ENCODE data around the gene ELOVL7.
"Not testable (repeated sequence)": the region's sequence is repeated elsewhere in the genome, so short reads cannot be mapped to it uniquely, and the experiment has no call there.

Gene ELOVL7

GRCh38 chr5:60829490-60830266 is 14.4 kb downstream of the ELOVL7 start:
- peak; percentile 11 for DNase-seq

- DNase-seq: no peak
These were observed 16.9 kb downstream of the ELOVL7 start for GRCh38 chr5:60827201-60827600.

GRCh38 chr5:60826653-60827052 is 17.4 kb downstream of the ELOVL7 start:
- no peak for DNase-seq

- no peak for DNase-seq
These were observed 20.5 kb downstream of the ELOVL7 start for GRCh38 chr5:60823574-60823973.

GRCh38 chr5:60822285-60822556 is 21.8 kb downstream of the ELOVL7 start:
- DNase-seq: no peak

DNA sequence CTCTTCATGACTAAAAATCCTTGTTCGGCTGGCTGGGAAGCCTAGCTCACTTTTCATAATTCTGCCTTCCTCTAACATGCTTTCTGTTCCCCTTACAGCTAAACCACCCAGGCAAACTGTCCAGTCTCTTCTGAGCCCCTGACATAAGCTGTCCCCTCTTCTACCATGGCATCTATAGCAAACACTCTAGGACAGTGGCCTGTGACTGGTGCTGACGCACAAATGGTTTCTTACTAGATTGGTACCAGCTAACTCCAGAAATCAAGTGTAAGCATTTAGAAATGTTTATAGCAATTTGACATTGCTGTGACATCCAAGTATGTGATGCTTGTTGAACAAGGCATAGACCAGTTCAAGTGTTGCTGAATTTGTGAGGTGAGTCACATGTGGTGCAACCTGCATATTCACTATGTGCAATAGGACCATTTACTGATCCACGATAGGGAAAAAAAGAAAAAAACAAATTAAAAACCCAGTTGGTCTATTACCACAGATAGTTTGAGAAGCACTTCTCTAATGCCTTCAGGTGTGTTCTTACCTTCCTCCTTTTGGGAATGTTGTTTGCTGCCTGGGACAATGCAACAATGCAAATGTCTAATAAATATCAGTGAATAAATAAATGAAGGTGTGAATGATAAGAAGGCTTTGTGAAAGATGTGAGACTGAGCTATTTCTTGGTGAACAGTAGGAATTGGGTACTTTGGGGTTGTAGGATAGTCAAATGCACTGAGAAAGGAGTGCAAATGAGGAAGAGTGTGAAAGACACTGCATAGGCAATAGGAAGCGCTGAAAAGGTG is 22.4 kb downstream of the ELOVL7 start:
- DNase-seq: no peak

GRCh38 chr5:60820593-60821487 is 23.2 kb downstream of the ELOVL7 start:
- DNase-seq: no peak

DNA sequence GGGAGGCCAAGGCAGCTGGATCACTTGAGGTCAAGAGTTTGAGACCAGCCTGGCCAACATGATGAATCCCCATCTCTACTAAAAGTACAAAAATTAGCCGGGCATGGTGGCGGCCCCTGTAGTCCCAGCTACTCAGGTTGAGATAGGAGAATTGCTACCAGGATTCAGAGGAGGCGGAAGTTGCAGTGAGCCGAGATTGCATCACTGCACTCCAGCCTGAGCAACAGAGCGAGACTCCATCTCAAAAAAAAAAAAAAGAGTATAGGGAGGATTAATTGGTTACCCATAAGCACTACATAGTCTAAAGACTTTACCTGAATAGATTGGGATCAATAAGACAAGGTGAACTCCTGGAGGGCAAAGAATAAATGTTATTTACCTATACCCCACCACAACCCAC is 27.9 kb downstream of the ELOVL7 start:
- DNase-seq: not testable (repeated sequence)

DNA sequence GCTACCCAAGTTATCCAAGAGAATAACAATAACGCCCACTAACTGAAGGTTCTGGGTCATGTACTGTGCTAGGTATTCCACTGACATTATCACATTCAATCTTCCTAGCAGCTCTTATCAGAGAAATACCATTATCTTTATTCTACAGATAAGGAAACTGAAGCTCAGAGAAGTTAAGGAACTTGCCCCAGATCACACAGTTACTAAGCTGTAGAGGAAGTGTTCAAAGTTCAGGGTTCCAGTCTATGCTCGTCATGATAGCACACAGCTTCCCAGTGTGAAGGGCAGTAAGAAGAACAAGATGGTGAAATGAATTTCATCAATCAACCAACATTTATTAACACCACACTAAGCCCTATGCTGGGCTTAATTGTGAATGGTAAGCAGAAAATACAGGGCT is 29.6 kb downstream of the ELOVL7 start:
- no peak for DNase-seq

GRCh38 chr5:60812426-60812825 is 31.6 kb downstream of the ELOVL7 start:
- no peak for DNase-seq

GRCh38 chr5:60811105-60811504 is 33.0 kb downstream of the ELOVL7 start:
- no peak for DNase-seq

GRCh38 chr5:60810438-60811085 is 33.5 kb downstream of the ELOVL7 start:
- no peak for DNase-seq

DNA sequence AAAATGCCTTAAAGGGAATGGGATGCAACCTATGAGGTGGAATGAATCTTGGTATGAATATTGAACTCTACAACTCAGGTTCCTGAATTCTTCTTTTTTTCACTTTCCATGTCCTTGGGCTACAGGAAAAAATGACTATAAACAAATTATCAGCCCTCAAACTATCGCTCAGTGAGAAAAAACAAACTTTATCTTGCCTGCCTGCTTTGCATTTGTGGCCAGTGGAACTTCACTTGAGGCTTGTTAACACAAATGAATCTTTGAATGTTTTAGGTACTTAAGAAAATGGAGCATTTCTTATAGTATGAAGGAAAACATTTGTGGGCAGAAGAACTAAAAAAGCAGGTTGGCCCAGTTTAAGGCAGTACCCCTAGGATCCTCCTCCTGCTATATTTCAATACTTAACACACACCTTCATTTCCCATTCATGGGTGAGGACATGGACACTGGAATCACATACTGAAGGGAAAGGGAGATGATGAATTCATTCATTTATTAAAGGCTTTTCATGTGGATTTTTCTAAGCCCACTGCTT is 34.1 kb downstream of the ELOVL7 start:
- no peak for DNase-seq

DNA sequence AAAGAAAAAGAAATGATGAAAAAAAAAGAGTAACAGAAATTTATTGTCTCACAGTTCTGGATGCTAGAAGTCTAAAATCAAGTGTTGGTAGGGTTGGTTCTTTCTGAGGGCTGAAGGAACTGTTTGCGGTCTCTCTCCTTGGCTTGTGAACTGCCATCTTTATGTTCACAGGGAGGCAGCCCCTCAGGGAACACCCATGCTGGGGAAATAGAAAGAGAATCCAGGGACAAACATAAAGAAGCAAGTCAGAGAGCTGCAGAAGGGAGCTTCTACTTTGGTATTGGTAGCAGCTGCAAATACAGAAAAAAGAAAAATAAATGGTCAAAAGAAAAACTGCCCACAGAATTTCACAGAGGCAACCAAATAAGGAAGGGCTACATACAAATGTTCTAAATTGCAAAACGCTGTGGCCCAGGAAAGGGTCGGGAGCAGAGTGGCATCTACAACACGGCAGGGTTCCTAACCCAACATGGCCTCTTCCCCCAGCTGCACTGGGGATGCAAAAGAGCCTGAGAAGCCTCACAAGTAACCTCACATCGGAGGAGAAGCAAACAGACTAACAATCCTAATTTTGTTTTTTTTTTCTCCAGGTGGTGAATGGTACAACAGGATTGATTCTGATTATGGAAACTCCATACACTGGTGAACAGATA is 37.4 kb downstream of the ELOVL7 start:
- DNase-seq: no peak

DNA sequence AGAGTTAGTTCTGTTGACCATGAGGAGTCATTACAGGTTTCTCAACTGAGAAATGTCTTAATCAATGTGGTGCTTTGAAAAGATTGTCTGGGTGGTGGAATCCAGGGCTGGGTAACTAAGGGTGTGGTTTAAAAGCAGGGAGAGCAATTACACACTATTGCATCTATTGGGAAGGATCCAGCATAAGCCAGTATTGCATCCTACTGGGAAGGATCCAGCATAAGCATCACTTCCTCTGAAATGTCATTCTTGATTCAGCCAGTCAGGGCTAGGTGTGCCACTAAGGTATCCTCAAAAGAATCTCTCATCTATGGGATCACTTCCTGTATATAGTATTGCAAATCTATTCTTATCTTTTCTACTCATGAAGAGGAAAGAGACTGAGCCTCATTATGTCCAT is 38.6 kb downstream of the ELOVL7 start:
- no peak for DNase-seq

DNA sequence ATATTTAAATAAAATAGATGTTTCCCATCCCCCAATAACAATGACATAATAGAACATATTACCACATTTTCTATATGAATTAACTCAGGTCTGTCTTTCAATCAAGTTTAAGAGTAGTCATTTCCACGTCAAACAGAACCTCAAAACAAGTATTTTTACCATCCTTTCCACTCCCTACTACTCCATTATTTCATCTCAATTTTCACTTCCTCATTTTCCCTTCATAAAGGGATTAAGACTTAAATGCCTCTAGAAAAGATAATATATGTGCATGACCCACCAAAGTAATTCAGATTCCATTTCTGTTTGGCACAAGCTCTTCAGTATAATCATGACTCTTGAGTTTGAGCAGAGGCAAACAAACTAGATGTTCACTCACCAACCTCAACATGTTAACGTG is 40.4 kb downstream of the ELOVL7 start:
- no peak for DNase-seq

- DNase-seq: no peak
These were observed 41.1 kb downstream of the ELOVL7 start for GRCh38 chr5:60802986-60803385.

- no peak for DNase-seq
These were observed 41.8 kb downstream of the ELOVL7 start for GRCh38 chr5:60802226-60802625.

DNA sequence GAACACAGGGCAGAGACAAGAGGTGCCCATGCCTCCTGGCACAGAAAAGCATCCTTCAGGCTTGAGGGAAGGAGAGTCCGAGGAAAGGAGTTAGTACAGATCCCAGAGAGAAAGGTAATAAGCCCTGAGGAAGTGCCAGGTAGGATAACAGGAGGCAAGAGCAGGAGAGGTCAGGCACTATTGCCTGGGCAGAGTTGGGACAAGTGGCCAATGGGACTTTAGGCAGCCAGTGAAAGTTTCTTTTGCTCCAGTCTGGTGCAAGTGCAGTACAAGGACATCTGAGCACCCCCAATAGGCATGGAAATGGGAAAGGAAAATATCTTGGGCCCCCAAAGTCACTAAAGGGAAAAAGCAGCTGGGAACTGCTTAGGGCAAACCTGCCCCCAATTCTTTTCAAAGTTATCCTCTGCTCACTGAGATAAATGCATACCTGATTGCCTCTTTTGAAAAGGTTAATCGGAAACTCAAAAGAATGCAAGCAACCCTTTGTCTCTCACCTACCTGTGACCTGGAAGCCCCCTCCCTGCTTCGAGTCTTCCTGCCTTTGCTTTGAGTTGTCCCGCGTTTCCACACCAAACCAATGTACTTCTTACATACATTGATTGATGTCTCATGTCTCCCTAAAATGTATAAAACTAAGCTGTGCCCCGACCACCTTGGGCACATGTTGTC is 46.5 kb downstream of the ELOVL7 start:
- no peak for DNase-seq

- DNase-seq: not testable (repeated sequence)
These were observed 48.6 kb downstream of the ELOVL7 start for GRCh38 chr5:60795424-60795950.

DNA sequence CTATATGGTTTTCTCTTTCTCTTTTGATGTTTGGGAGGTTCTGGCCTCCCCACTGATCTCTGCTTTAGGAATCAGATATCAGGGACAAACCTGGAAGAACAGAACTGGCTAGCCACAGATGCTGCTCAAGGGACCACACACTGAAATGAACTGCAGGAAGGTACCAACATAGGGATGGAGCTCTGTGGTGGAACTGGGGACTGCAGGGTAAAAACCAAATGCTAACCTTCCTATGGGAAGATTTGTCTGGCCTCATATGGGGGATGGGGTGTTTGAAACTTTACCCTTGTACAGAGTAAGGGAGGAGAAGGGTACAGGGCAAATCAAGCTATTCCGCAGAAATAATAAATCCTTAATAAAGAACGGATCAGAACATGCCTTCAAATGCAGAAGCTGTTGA is 49.4 kb downstream of the ELOVL7 start:
- DNase-seq: no peak
